HepG2 (cell line): ENCODE data around the gene VEGFA. TPM values are rescaled to one million over a fixed set of nuclear protein-coding genes. Genes with fewer than 3 reads are reported as not detected.

ENCODE experiments used
- AKAP8 ChIP-seq: sonication (generic); formaldehyde crosslinking; IDR thresholded peaks from 2 replicates; pipeline ENCODE4 v1.5.1; 2020; ENCODE audit warnings: mild to moderate bottlenecking, missing genetic modification reagents
- HOXA7 ChIP-seq: sonication (generic); formaldehyde crosslinking; IDR thresholded peaks from 2 replicates; pipeline ENCODE4 v1.8.1; 2022; ENCODE audit warnings: mild to moderate bottlenecking, missing genetic modification reagents, moderate library complexity
- MTA3 ChIP-seq: sonication (generic); formaldehyde crosslinking; IDR thresholded peaks from 2 replicates; pipeline ENCODE4 v1.4.0; 2020; ENCODE audit warnings: missing genetic modification reagents
- MTF2 ChIP-seq: sonication (generic); formaldehyde crosslinking; IDR thresholded peaks from 2 replicates; pipeline ENCODE4 v1.5.0; 2020; ENCODE audit warnings: missing genetic modification reagents, borderline replicate concordance
- RFX1 ChIP-seq: fragments of 450-650 bp; IDR thresholded peaks from 2 replicates; pipeline ENCODE4 v1.6.1; 2017
- YEATS4 ChIP-seq: sonication (generic); formaldehyde crosslinking; IDR thresholded peaks from 2 replicates; pipeline ENCODE4 v1.4.0; 2020; ENCODE audit warnings: missing genetic modification reagents, borderline replicate concordance
- ZNF296 ChIP-seq: sonication (generic); formaldehyde crosslinking; conservative IDR thresholded peaks from 2 replicates; pipeline ENCODE4 v1.5.0; 2020; ENCODE audit warnings: mild to moderate bottlenecking, missing genetic modification reagents
- ZNF891 ChIP-seq: sonication (generic); formaldehyde crosslinking; IDR thresholded peaks from 2 replicates; pipeline ENCODE4 v1.5.0; 2020; ENCODE audit warnings: mild to moderate bottlenecking, missing genetic modification reagents
- polyA plus RNA-seq, 8 experiments: library from polyadenylated mRNA; depleted of rRNA in 3 of 8; stranded (reverse) in 7 of 8; unstranded in 1 of 8; fragments of >200 nt; fragmentation: Illumina TruSeq in 4 of 8; extraction: Trizol in 4 of 8; gene quantifications; 2 replicates each; pipeline versions ENCODE4 v1.2.1 to v1.2.3, GENCODE V29; 2011 to 2016; ENCODE audit warnings: low read depth in 4 of 8, missing spikeins in 1 of 8, mixed read lengths in 1 of 8; ENCODE audit not compliant: insufficient read depth in 1 of 8
- total RNA-seq, 5 experiments: library from RNA; depleted of rRNA; stranded (reverse); fragments of >200 nt; fragmentation: Illumina TruSeq; extraction: Trizol; gene quantifications; 2 replicates each; pipeline ENCODE4 v1.2.3, GENCODE V29; 2016; ENCODE audit warnings: low read depth in 1 of 5
- TF ChIP-seq, protein P1 (sequence below): sonication (generic); formaldehyde crosslinking; IDR thresholded peaks from 2 replicates; pipeline ENCODE4 v1.5.1; 2020; ENCODE audit warnings: missing genetic modification reagents, mild to moderate bottlenecking, borderline replicate concordance
- TF ChIP-seq, protein P2 (sequence below): sonication (generic); formaldehyde crosslinking; IDR thresholded peaks from 2 replicates; pipeline ENCODE4 v1.8.1; 2022; ENCODE audit warnings: low read depth, mild to moderate bottlenecking, missing genetic modification reagents
- TF ChIP-seq, protein P3 (sequence below), 2 experiments: fragments of 450-650 bp in 1 of 2; sonication (generic) in 1 of 2; formaldehyde crosslinking in 1 of 2; IDR thresholded peaks; 2 replicates each; pipeline versions ENCODE4 v1.6.1 to v1.8.0; 2016 to 2022; ENCODE audit warnings: antibody characterized with exemption in 1 of 2, mild to moderate bottlenecking in 1 of 2, missing genetic modification reagents in 1 of 2
- TF ChIP-seq, protein P4 (sequence below): sonication (generic); formaldehyde crosslinking; IDR thresholded peaks from 2 replicates; pipeline ENCODE4 v1.4.0; 2020; ENCODE audit warnings: missing genetic modification reagents

Gene VEGFA
- total and polyA plus RNA-seq, 2 of the 13 experiments (the other 11 are each of a cell fraction or from before 2014, with no cell fraction given): 68.1 to 629 TPM

DNA sequence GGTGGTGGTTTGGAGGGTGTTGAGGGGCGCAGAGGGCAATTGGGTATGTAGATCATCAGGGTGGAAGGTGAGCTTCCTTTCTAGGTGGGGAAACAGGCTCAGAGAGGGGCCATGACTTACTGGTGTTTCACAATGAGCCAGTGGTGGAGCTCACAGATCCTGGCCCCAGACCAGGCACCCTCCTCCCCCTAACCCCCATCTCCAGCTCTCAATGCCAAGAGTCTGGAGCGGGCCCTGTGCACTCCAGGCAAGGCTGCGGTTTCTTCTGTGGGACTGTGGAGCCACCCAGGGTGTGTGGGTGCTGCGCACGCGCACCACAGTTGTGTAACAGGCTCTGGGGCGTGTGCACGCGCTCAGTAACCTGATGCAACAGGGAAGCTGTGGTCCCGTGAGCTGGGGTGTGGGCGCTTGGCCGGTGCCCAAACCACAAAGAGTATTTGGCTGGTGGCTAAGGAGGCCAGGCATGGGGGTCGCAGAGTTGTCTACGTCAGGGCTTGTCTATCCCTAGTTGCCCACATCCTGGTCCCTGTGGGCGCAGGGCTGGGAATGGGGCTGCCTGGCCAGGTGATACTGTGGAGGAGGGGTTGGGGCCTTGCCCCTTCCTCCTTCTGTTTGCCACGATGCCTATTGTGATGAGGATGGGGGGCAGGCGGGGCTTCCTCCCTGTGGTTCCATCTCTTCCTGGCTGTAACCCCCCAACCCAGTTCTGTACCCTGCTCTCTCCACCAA is 44.9 kb upstream of the VEGFA start (continued):
- TF ChIP-seq, protein P1, sequence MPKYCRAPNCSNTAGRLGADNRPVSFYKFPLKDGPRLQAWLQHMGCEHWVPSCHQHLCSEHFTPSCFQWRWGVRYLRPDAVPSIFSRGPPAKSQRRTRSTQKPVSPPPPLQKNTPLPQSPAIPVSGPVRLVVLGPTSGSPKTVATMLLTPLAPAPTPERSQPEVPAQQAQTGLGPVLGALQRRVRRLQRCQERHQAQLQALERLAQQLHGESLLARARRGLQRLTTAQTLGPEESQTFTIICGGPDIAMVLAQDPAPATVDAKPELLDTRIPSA (CRISPR knock-in tag): peak; percentile 82; the same call in 1 of the 2 replicates
- TF ChIP-seq, protein P2, sequence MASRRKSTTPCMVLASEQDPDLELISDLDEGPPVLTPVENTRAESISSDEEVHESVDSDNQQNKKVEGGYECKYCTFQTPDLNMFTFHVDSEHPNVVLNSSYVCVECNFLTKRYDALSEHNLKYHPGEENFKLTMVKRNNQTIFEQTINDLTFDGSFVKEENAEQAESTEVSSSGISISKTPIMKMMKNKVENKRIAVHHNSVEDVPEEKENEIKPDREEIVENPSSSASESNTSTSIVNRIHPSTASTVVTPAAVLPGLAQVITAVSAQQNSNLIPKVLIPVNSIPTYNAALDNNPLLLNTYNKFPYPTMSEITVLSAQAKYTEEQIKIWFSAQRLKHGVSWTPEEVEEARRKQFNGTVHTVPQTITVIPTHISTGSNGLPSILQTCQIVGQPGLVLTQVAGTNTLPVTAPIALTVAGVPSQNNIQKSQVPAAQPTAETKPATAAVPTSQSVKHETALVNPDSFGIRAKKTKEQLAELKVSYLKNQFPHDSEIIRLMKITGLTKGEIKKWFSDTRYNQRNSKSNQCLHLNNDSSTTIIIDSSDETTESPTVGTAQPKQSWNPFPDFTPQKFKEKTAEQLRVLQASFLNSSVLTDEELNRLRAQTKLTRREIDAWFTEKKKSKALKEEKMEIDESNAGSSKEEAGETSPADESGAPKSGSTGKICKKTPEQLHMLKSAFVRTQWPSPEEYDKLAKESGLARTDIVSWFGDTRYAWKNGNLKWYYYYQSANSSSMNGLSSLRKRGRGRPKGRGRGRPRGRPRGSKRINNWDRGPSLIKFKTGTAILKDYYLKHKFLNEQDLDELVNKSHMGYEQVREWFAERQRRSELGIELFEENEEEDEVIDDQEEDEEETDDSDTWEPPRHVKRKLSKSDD: peak; percentile 86
- TF ChIP-seq MTA3 (CRISPR knock-in tag) (no peak), ZNF891 (CRISPR knock-in tag) (peak; percentile 87), MTF2 (peak; percentile 61; the same call in 1 of the 2 replicates), AKAP8 (CRISPR knock-in tag) (no peak), YEATS4 (CRISPR knock-in tag) (peak; percentile 92), ZNF296 (CRISPR knock-in tag) (no peak), HOXA7 (CRISPR knock-in tag) (no peak), RFX1 (no peak)
- TF ChIP-seq, protein P3, sequence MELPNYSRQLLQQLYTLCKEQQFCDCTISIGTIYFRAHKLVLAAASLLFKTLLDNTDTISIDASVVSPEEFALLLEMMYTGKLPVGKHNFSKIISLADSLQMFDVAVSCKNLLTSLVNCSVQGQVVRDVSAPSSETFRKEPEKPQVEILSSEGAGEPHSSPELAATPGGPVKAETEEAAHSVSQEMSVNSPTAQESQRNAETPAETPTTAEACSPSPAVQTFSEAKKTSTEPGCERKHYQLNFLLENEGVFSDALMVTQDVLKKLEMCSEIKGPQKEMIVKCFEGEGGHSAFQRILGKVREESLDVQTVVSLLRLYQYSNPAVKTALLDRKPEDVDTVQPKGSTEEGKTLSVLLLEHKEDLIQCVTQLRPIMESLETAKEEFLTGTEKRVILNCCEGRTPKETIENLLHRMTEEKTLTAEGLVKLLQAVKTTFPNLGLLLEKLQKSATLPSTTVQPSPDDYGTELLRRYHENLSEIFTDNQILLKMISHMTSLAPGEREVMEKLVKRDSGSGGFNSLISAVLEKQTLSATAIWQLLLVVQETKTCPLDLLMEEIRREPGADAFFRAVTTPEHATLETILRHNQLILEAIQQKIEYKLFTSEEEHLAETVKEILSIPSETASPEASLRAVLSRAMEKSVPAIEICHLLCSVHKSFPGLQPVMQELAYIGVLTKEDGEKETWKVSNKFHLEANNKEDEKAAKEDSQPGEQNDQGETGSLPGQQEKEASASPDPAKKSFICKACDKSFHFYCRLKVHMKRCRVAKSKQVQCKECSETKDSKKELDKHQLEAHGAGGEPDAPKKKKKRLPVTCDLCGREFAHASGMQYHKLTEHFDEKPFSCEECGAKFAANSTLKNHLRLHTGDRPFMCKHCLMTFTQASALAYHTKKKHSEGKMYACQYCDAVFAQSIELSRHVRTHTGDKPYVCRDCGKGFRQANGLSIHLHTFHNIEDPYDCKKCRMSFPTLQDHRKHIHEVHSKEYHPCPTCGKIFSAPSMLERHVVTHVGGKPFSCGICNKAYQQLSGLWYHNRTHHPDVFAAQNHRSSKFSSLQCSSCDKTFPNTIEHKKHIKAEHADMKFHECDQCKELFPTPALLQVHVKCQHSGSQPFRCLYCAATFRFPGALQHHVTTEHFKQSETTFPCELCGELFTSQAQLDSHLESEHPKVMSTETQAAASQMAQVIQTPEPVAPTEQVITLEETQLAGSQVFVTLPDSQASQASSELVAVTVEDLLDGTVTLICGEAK (IDR thresholded peaks at IDR 0.05): no peak
- TF ChIP-seq, protein P3 (CRISPR knock-in tag; IDR thresholded peaks at IDR 0.05): no peak
- TF ChIP-seq, protein P4, sequence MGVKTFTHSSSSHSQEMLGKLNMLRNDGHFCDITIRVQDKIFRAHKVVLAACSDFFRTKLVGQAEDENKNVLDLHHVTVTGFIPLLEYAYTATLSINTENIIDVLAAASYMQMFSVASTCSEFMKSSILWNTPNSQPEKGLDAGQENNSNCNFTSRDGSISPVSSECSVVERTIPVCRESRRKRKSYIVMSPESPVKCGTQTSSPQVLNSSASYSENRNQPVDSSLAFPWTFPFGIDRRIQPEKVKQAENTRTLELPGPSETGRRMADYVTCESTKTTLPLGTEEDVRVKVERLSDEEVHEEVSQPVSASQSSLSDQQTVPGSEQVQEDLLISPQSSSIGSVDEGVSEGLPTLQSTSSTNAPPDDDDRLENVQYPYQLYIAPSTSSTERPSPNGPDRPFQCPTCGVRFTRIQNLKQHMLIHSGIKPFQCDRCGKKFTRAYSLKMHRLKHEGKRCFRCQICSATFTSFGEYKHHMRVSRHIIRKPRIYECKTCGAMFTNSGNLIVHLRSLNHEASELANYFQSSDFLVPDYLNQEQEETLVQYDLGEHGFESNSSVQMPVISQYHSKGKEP: no peak
